GM12875 (cell line): ENCODE results near the gene ZMYND10.
"Not testable (repeated sequence)": the region's sequence is repeated elsewhere in the genome, so short reads cannot be mapped to it uniquely, and the experiment has no call there.

Experiments
- H3K4me3 ChIP-seq: one replicate; pipeline ENCODE4 v1.5.1; 2011; ENCODE audit warnings: low read depth, low read length, control low read depth
- TF ChIP-seq, protein P1 (sequence below): IDR thresholded peaks from 2 replicates; pipeline ENCODE4 v1.5.1; 2011; ENCODE audit warnings: low read depth, mild to moderate bottlenecking, control low read depth, inconsistent platforms, low read length, moderate library complexity, borderline replicate concordance; ENCODE audit not compliant: insufficient read depth

Gene ZMYND10

DNA sequence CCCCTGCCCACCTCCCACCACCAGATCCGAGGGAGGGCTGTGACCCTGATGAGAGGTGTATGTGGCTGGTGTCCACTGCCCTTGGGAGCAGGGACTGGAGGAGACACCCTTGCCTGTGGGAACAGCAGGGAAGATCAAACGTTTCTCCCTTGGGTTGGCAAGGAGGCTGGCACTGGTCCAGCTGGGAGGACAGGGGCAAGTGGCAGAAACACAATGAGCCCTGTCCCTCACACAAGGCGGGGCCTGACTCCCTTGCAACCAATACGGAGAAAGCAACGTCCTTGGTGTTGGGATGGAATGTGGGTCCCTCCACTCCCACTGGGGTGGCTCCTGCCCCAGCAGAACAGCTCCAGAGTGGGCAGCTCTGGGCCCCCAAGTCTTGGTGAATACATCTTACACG is 28.2 kb downstream of the ZMYND10 start:
- H3K4me3 ChIP-seq: no peak overlapping the region
- TF ChIP-seq, protein P1, sequence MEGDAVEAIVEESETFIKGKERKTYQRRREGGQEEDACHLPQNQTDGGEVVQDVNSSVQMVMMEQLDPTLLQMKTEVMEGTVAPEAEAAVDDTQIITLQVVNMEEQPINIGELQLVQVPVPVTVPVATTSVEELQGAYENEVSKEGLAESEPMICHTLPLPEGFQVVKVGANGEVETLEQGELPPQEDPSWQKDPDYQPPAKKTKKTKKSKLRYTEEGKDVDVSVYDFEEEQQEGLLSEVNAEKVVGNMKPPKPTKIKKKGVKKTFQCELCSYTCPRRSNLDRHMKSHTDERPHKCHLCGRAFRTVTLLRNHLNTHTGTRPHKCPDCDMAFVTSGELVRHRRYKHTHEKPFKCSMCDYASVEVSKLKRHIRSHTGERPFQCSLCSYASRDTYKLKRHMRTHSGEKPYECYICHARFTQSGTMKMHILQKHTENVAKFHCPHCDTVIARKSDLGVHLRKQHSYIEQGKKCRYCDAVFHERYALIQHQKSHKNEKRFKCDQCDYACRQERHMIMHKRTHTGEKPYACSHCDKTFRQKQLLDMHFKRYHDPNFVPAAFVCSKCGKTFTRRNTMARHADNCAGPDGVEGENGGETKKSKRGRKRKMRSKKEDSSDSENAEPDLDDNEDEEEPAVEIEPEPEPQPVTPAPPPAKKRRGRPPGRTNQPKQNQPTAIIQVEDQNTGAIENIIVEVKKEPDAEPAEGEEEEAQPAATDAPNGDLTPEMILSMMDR: no peak

DNA sequence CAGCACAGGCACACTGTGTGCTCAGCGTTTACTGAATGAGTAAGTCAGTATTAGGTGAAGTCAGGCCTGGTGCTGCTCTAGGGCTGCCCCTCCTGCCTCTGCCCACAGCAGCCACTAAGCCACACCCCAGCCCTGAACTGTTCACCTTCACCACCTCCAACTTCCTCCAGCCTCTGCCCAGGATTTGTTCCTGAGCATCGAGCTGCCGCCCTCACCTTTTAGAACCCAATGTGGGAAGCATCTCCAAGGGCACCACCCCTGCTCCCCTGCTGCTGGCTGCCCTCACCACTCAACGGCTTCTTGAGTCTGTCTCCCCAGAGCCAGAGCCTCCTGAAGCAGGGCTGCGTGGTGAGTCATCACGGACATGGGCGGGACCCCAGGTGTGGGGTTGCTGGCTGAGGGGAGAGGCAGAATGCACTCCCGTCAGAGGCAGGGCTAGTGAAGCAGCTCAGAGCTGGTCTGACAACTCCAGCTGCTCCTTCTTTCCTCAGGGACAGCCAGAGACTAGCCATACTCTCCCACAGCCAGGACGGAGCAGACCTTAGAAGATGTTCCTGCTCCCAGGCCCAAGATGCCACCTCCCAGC is 28.8 kb downstream of the ZMYND10 start:
- TF ChIP-seq, protein P1: no peak
- no peak overlapping the region for H3K4me3 ChIP-seq

DNA sequence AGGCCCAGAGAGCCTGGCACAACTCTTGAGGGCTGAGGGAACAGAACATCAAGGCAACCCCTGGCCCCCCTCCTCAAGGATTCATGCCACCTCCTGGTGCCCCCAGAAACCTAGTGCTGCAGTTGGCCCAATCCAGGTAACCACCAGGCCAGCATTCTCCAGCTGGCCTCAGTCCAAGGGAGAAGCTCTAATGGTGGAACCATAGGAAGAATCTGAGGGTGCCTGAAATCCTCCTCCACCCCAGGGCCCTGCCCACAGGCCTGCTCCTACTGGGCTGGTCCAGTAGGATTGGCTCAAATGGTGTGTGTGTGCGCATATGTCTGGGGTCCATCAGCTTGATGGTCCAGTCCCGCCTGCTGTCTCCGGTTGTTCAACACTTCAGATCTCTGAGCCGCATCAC is 30.7 kb downstream of the ZMYND10 start:
- H3K4me3 ChIP-seq: no peak overlapping the region
- TF ChIP-seq, protein P1: no peak

DNA sequence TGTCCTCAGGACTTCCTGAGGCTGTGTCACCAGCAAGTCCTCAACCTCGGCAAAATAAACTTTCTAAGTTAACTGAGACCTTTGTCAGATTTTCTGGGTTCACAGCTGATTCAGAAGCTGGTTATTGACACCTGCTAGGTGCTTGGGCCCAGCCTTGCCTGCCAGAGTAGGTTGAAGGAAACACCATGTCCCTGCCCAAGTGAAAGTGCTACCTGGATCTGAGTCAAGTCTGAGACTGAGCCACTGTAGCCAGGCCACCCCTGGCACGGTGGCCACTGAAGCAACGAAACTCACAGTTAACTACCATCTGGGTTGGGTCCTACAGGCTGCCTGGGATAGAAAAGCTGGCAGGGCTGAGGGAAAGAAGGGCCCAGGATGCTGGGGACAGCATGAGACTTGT is 31.2 kb downstream of the ZMYND10 start:
- TF ChIP-seq, protein P1: no peak
- no peak overlapping the region for H3K4me3 ChIP-seq

DNA sequence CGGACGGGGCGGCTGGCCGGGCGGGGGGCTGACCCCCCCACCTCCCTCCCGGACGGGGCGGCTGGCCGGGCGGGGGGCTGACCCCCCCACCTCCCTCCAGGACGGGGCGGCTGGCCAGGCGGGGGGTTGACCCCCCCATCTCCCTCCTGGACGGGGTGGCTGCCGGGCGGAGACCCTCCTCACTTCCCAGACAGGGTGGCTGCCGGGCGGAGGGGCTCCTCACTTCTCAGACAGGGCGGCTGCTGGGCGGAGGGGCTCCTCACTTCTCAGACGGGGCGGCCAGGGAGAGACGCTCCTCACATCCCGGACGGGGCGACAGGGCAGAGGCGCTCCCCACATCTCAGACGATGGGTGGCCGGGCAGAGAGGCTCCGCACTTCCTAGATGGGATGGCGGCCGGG is 33.5 kb downstream of the ZMYND10 start:
- not testable (repeated sequence) for H3K4me3 ChIP-seq

DNA sequence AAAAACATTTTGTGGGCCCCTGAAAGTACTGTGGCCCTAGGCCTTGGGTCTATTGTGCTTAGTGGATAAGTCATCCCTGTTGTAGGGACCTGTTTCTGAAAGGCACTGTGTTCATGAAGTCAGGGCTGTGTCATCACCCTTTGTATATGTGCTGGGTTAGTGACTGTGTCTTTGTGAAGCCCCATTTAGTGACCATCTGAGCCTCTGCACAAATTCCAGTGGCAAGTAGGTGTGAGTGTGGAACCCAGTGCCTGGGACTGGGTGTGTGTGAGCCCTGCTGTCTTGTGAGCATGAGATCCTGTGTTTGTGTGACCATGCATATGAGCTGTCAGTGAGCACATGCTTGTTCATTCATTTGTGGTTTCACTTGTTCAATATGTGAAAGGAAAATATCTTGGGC is 40.9 kb downstream of the ZMYND10 start:
- H3K4me3 ChIP-seq: no peak overlapping the region
- TF ChIP-seq, protein P1: no peak

DNA sequence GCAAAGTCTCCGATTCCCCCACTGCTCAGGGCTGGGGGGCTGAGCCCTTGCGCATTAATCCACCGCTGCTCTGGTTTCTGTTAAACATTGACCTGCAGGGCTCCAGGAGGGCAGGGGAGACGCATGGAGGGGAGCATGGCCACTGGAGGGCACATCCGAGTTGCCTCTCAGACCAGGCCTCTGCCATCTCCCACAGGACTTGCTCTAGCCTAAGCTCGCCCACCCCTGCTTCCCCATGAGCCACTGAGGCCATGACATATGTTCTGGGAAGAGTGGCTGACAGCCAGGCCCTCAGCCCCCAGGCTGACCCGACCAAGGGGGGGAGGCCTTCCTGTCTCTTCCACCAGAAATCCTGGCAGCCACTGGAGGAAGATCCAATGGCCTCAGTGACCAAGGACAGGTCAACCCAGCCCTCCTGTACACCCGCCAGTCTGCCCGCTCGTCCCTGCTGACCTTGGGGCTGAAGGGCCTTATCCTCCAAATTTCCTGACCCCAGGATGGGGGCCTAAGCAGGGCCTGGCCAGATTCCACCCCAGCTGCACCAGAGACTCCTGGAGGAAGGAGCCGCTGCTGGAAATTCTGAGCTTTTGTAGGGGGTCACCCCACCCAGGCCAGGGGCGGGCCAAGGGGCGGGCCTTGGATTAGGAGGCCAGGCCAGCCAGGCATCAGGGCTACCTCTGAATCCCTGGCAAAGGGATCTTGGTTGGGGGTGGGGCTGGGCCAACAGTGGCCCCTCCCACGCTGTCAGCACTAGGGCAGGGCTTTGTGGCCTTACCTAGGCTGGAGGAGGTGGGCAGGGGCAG is 42.3 kb downstream of the ZMYND10 start, which contains the start of gene HYAL1:
Gene HYAL1 (minus strand): TSS at position 562 of the 803 bp plus-strand sequence. CDS start 618 bp downstream, outside the sequence.
- H3K4me3 ChIP-seq: no peak within 1 kb of the TSS
- TF ChIP-seq, protein P1: no peak
